HEK293 (cell line): ENCODE results near the gene ZNF438.

Experiments
- CTCF ChIA-PET: fragments of 350-600 bp; formaldehyde crosslinking; extraction: SDS; loops from one replicate; lab custom pipeline; 2021; ENCODE audit warnings: antibody characterized with exemption; lab: Yijun Ruan, JAX
- POLR2A ChIA-PET: fragments of 300-600 bp; formaldehyde crosslinking; extraction: SDS; loops from one replicate; lab custom pipeline; 2020; ENCODE audit warnings: antibody characterized with exemption, inconsistent platforms; lab: Yijun Ruan, JAX
- H3K27ac ChIP-seq: fragments of 200-500 bp; sonication (Bioruptor generic); 2 replicates; pipeline ENCODE4 v1.5.1; 2014; ENCODE audit warnings: low read depth, low read length, control low read depth, inconsistent platforms; ENCODE audit errors: extremely low read depth
- H3K36me3 ChIP-seq, 2 experiments: fragments of 200-500 bp in 1 of 2; sonication (Bioruptor generic) in 1 of 2; 1 replicate in 1 of 2; 2 replicates in 1 of 2; pipeline ENCODE4 v1.5.1; 2014 to 2017; ENCODE audit warnings: inconsistent platforms in 2 of 2, low read length in 2 of 2; ENCODE audit not compliant: control insufficient read depth in 2 of 2, insufficient read depth in 1 of 2
- H3K4me1 ChIP-seq: fragments of 200-500 bp; sonication (Bioruptor generic); 2 replicates; pipeline ENCODE4 v1.5.1; 2014; ENCODE audit warnings: mild to moderate bottlenecking, low read length, inconsistent platforms; ENCODE audit not compliant: control insufficient read depth, insufficient read depth
- H3K4me3 ChIP-seq: 2 replicates; pipeline ENCODE4 v1.5.1; 2011; ENCODE audit warnings: low read depth, mild to moderate bottlenecking, control low read depth, low read length, moderate library complexity
- H3K9me3 ChIP-seq: fragments of 200-500 bp; sonication (Bioruptor generic); 2 replicates; pipeline ENCODE4 v1.5.1; 2014; ENCODE audit warnings: low read depth, low read length, inconsistent platforms; ENCODE audit not compliant: control insufficient read depth, insufficient read depth
- CTCF ChIP-seq: fragments of 450-650 bp; formaldehyde crosslinking; IDR thresholded peaks from 2 replicates; pipeline ENCODE4 v1.5.1; 2016; ENCODE audit warnings: missing biosample characterization, missing genetic modification characterization
- REPIN1 ChIP-seq: fragments of 450-650 bp; formaldehyde crosslinking; IDR thresholded peaks from 2 replicates; pipeline ENCODE4 v1.5.1; 2017; ENCODE audit warnings: missing biosample characterization, missing genetic modification characterization, low read depth
- SCRT2 ChIP-seq: fragments of 450-650 bp; formaldehyde crosslinking; IDR thresholded peaks from 2 replicates; pipeline ENCODE4 v1.5.1; 2016; ENCODE audit warnings: missing biosample characterization, missing genetic modification characterization
- ZBTB44 ChIP-seq: fragments of 450-650 bp; IDR thresholded peaks from 2 replicates; pipeline ENCODE4 v1.5.1; 2018; ENCODE audit warnings: missing biosample characterization, mild to moderate bottlenecking, missing genetic modification characterization
- ZBTB48 ChIP-seq: fragments of 450-650 bp; formaldehyde crosslinking; IDR thresholded peaks from 2 replicates; pipeline ENCODE4 v1.5.1; 2016; ENCODE audit warnings: missing biosample characterization, missing genetic modification characterization
- ZBTB7A ChIP-seq: fragments of 450-650 bp; formaldehyde crosslinking; IDR thresholded peaks from 2 replicates; pipeline ENCODE4 v1.5.1; 2016; ENCODE audit warnings: low read depth, missing biosample characterization, missing genetic modification characterization
- ZNF174 ChIP-seq: fragments of 450-650 bp; formaldehyde crosslinking; IDR thresholded peaks from 2 replicates; pipeline ENCODE4 v1.5.0; 2017; ENCODE audit warnings: missing biosample characterization, mild to moderate bottlenecking, missing genetic modification characterization
- ZNF19 ChIP-seq: fragments of 450-650 bp; formaldehyde crosslinking; IDR thresholded peaks from 2 replicates; pipeline ENCODE4; 2016; ENCODE audit warnings: missing biosample characterization, missing genetic modification characterization, low read depth
- ZNF211 ChIP-seq: fragments of 450-650 bp; formaldehyde crosslinking; IDR thresholded peaks from 2 replicates; pipeline ENCODE4 v1.5.1; 2016; ENCODE audit warnings: low read depth, missing biosample characterization, missing genetic modification characterization
- ZNF223 ChIP-seq: fragments of 450-650 bp; formaldehyde crosslinking; IDR thresholded peaks from 2 replicates; pipeline ENCODE4 v1.5.1; 2016; ENCODE audit warnings: missing biosample characterization, missing genetic modification characterization
- ZNF248 ChIP-seq: fragments of 450-650 bp; formaldehyde crosslinking; IDR thresholded peaks from 2 replicates; pipeline ENCODE4 v1.5.1; 2017; ENCODE audit warnings: missing biosample characterization, missing genetic modification characterization
- ZNF292 ChIP-seq: fragments of 450-650 bp; formaldehyde crosslinking; IDR thresholded peaks from 2 replicates; pipeline ENCODE4 v1.5.1; 2016; ENCODE audit warnings: low read depth, missing biosample characterization, missing genetic modification characterization, borderline replicate concordance
- ZNF302 ChIP-seq: fragments of 450-650 bp; formaldehyde crosslinking; IDR thresholded peaks from 2 replicates; pipeline ENCODE4 v1.5.1; 2016; ENCODE audit warnings: missing biosample characterization, missing genetic modification characterization, low read depth
- ZNF510 ChIP-seq: fragments of 450-650 bp; formaldehyde crosslinking; IDR thresholded peaks from 2 replicates; pipeline ENCODE4 v1.5.1; 2018; ENCODE audit warnings: mild to moderate bottlenecking, missing genetic modification characterization, missing biosample characterization; ENCODE audit not compliant: insufficient replicate concordance
- ZNF514 ChIP-seq: fragments of 450-650 bp; formaldehyde crosslinking; IDR thresholded peaks from 2 replicates; pipeline ENCODE4 v1.5.1; 2016; ENCODE audit warnings: missing biosample characterization, missing genetic modification characterization
- ZNF747 ChIP-seq: fragments of 450-650 bp; formaldehyde crosslinking; IDR thresholded peaks from 2 replicates; pipeline ENCODE4 v1.5.1; 2016; ENCODE audit warnings: missing biosample characterization, missing genetic modification characterization
- TF ChIP-seq, protein P1 (sequence below): fragments of 450-650 bp; formaldehyde crosslinking; IDR thresholded peaks from 2 replicates; pipeline ENCODE4 v1.5.1; 2017; ENCODE audit warnings: missing biosample characterization, missing genetic modification characterization
- TF ChIP-seq, protein P2 (sequence below): fragments of 450-650 bp; formaldehyde crosslinking; IDR thresholded peaks from 2 replicates; pipeline ENCODE4 v1.5.1; 2016; ENCODE audit warnings: missing biosample characterization, missing genetic modification characterization, low read depth

Gene ZNF438

GRCh38 chr10:30974773-30975415 lies 56.8 kb downstream of the ZNF438 start:
- ChIA-PET POLR2A (no interaction called here), CTCF (interaction anchor here (0.6 to 0.7 kb wide), 2 partner anchors 48 to 204 kb away, joined by 3 read pairs; no protein-coding TSS in a partner anchor)
- H3K36me3 ChIP-seq: no peaks in the 10 kb centered on the region
- no peak overlapping the region for H3K27ac ChIP-seq
- no peaks in the 10 kb centered on the region for H3K4me1 ChIP-seq
- no peak overlapping the region for H3K4me3 ChIP-seq
- H3K9me3 ChIP-seq: no peaks in the 10 kb centered on the region
- TF ChIP-seq ZNF747 (tag by site-specific recombination): no peak
- TF ChIP-seq ZNF174 (tag by site-specific recombination): no peak
- TF ChIP-seq ZBTB7A (tag by site-specific recombination): no peak
- no peak for TF ChIP-seq ZNF248 (tag by site-specific recombination)
- no peak for TF ChIP-seq REPIN1
- no peak for TF ChIP-seq ZNF292 (tag by site-specific recombination)
- no peak for TF ChIP-seq ZNF514 (tag by site-specific recombination)
- no peak for TF ChIP-seq ZNF510 (tag by site-specific recombination)
- TF ChIP-seq, protein P1, sequence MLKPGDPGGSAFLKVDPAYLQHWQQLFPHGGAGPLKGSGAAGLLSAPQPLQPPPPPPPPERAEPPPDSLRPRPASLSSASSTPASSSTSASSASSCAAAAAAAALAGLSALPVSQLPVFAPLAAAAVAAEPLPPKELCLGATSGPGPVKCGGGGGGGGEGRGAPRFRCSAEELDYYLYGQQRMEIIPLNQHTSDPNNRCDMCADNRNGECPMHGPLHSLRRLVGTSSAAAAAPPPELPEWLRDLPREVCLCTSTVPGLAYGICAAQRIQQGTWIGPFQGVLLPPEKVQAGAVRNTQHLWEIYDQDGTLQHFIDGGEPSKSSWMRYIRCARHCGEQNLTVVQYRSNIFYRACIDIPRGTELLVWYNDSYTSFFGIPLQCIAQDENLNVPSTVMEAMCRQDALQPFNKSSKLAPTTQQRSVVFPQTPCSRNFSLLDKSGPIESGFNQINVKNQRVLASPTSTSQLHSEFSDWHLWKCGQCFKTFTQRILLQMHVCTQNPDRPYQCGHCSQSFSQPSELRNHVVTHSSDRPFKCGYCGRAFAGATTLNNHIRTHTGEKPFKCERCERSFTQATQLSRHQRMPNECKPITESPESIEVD (tag by site-specific recombination): no peak
- TF ChIP-seq, protein P2, sequence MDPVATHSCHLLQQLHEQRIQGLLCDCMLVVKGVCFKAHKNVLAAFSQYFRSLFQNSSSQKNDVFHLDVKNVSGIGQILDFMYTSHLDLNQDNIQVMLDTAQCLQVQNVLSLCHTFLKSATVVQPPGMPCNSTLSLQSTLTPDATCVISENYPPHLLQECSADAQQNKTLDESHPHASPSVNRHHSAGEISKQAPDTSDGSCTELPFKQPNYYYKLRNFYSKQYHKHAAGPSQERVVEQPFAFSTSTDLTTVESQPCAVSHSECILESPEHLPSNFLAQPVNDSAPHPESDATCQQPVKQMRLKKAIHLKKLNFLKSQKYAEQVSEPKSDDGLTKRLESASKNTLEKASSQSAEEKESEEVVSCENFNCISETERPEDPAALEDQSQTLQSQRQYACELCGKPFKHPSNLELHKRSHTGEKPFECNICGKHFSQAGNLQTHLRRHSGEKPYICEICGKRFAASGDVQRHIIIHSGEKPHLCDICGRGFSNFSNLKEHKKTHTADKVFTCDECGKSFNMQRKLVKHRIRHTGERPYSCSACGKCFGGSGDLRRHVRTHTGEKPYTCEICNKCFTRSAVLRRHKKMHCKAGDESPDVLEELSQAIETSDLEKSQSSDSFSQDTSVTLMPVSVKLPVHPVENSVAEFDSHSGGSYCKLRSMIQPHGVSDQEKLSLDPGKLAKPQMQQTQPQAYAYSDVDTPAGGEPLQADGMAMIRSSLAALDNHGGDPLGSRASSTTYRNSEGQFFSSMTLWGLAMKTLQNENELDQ: no peak
- TF ChIP-seq ZBTB44 (tag by site-specific recombination): no peak
- no peak for TF ChIP-seq ZNF302 (tag by site-specific recombination)
- TF ChIP-seq CTCF: no peak
- TF ChIP-seq ZNF211 (tag by site-specific recombination): no peak
- TF ChIP-seq ZBTB48: no peak
- TF ChIP-seq, all 188 proteins: peak for 0

- Histone ChIP-seq H3K27ac (no peak overlapping the region), H3K4me1 (no peaks in the 10 kb centered on the region), H3K9me3 (no peaks in the 10 kb centered on the region), H3K36me3 (no peaks in the 10 kb centered on the region), H3K4me3 (no peak overlapping the region)
- TF ChIP-seq ZNF19: no peak
- no peak for TF ChIP-seq SCRT2
- no peak for TF ChIP-seq ZNF223 (tag by site-specific recombination)
- POLR2A ChIA-PET: no interaction called here
- CTCF ChIA-PET: no interaction called here
Measured at GRCh38 chr10:30974355-30974754, 57.3 kb downstream of the ZNF438 start.
